Upper lobe of left lung (tissue), 6 donors: Measurements from ENCODE around the gene SIAH1. TPM values are rescaled to one million over a fixed set of nuclear protein-coding genes. Genes with fewer than 3 reads are reported as not detected.
"Not testable (repeated sequence)": the region's sequence is repeated elsewhere in the genome, so short reads cannot be mapped to it uniquely, and the experiment has no call there.

Source experiments
- ATAC-seq, 2 donors: fragments of 200-7000 bp; cut with Tn5 transposase; one replicate each; pipeline ENCODE4 v1.9.1; 2022; ENCODE audit warnings: mild to moderate bottlenecking in 2 of 2, moderate library complexity in 2 of 2; ENCODE audit not compliant: low FRiP score in 2 of 2
- DNase-seq, 2 donors: peaks; one replicate each; pipeline ENCODE4 v3.0.0-alpha.2; 2019 to 2020
- H3K27ac ChIP-seq, 4 donors: fragments of 200-600 bp; sonication (generic); one replicate each; pipeline ENCODE4 v1.5.1; 2016 to 2019
- H3K27me3 ChIP-seq, 4 donors: fragments of 200-600 bp; sonication (generic); one replicate each; pipeline ENCODE4 v1.5.1; 2017 to 2019
- H3K36me3 ChIP-seq, 4 donors: fragments of 200-600 bp; sonication (generic); one replicate each; pipeline ENCODE4 v1.5.1; 2016 to 2019
- H3K4me1 ChIP-seq, 4 donors: fragments of 200-600 bp; sonication (generic); one replicate each; pipeline ENCODE4 v1.5.1; 2018 to 2019
- H3K4me3 ChIP-seq, 4 donors: fragments of 200-600 bp; sonication (generic); one replicate each; pipeline ENCODE4 v1.5.1; 2017 to 2019; ENCODE audit warnings: mild to moderate bottlenecking in 2 of 4, moderate library complexity in 1 of 4
- H3K9me3 ChIP-seq, 4 donors: fragments of 200-600 bp; sonication (generic); one replicate each; pipeline ENCODE4 v1.5.1; 2018 to 2019
- CTCF ChIP-seq, 6 experiments: fragments of 450-650 bp in 4 of 6; fragments of 200-600 bp in 2 of 6; sonication (generic) in 2 of 6; IDR thresholded peaks; one replicate each; pipeline ENCODE4 v1.5.1; 2016 to 2019; ENCODE audit warnings: antibody characterized with exemption in 6 of 6
- EP300 ChIP-seq, 4 donors: sonication (generic); formaldehyde crosslinking; IDR thresholded peaks; one replicate each; pipeline ENCODE4 v1.5.1; 2017; ENCODE audit warnings: antibody characterized with exemption in 4 of 4, control low read depth in 2 of 4
- POLR2A ChIP-seq, 4 donors: fragments of 450-650 bp; IDR thresholded peaks; one replicate each; pipeline ENCODE4 v1.5.1; 2016 to 2017; ENCODE audit warnings: antibody characterized with exemption in 4 of 4, mild to moderate bottlenecking in 2 of 4
- POLR2AphosphoS5 ChIP-seq, 2 donors: sonication (generic); formaldehyde crosslinking; IDR thresholded peaks; one replicate each; pipeline ENCODE4 v1.5.1; 2017; ENCODE audit warnings: antibody characterized with exemption in 2 of 2
- WGBS, 2 donors: methylation state at CpG; one replicate each; pipeline ENCODE4 v1.1.5; 2017 to 2018; 5-methylcytosine and 5-hydroxymethylcytosine counted together
- total RNA-seq, 6 donors: library from RNA; depleted of rRNA in 4 of 6; stranded (reverse); fragments of >200 nt in 4 of 6; gene quantifications; one replicate each; pipeline versions ENCODE4 v1.1.0 to v1.2.1, GENCODE V29; 2016 to 2021
- donor health status: DM: no; HTN: no; CAD: no; lungs with moderate emphysema.
- donor health status: DM: no; HTN: yes; CAD: no; lungs with severe emphysema.

SIAH1 gene
- total RNA-seq, 6 donors from 2014 or later: 19.4 to 45.1 (median 24.9) TPM

GRCh38 chr16:48374255-48374654, 11.0 kb downstream of the SIAH1 start:
- no peak for DNase-seq
- no peak overlapping the region for H3K4me3 ChIP-seq
- WGBS, 2 donors: 51 to 62% methylated on average over 2 of the region's 2 CpGs
- H3K27me3 ChIP-seq: no peaks in the 10 kb centered on the region
- no peak for ATAC-seq
- no peak for TF ChIP-seq EP300 (IDR thresholded peaks at IDR 0.05)
- no peak for TF ChIP-seq POLR2AphosphoS5 (IDR thresholded peaks at IDR 0.05)
- no peak for TF ChIP-seq CTCF (IDR thresholded peaks at IDR 0.05)
- no peaks in the 10 kb centered on the region for H3K36me3 ChIP-seq
- peak overlapping the region in 1 of 4 donors; percentile 19 for H3K27ac ChIP-seq
- no peaks in the 10 kb centered on the region for H3K9me3 ChIP-seq
- H3K4me1 ChIP-seq: peaks cover 51 to 67% (median 62%) of the 10 kb centered on the region in 4 donors

- ATAC-seq: peak in 1 of 2 donors; percentile 54
Measured at GRCh38 chr16:48373258-48374029, 11.8 kb downstream of the SIAH1 start.

GRCh38 chr16:48372744-48373143, 12.5 kb downstream of the SIAH1 start:
- Histone ChIP-seq H3K4me1 (peaks cover 37 to 63% (median 50%) of the 10 kb centered on the region in 4 donors), H3K9me3 (no peaks in the 10 kb centered on the region), H3K36me3 (no peaks in the 10 kb centered on the region), H3K27me3 (no peaks in the 10 kb centered on the region), H3K27ac (no peak overlapping the region), H3K4me3 (no peak overlapping the region)
- DNase-seq: no peak
- no peak for TF ChIP-seq EP300 (IDR thresholded peaks at IDR 0.05)
- TF ChIP-seq POLR2AphosphoS5 (IDR thresholded peaks at IDR 0.05): no peak
- no peak for TF ChIP-seq POLR2A (IDR thresholded peaks at IDR 0.05)
- TF ChIP-seq CTCF (IDR thresholded peaks at IDR 0.05): no peak
- 89 to 94% methylated on average over 4 of the region's 4 CpGs for WGBS, 2 donors
- ATAC-seq: no peak

More at GRCh38 chr16:48373258-48374029, 11.8 kb downstream of the SIAH1 start:
- no peaks in the 10 kb centered on the region for H3K36me3 ChIP-seq
- H3K4me3 ChIP-seq: no peak overlapping the region
- H3K27me3 ChIP-seq: no peaks in the 10 kb centered on the region
- no peak for DNase-seq
- no peak for TF ChIP-seq POLR2AphosphoS5 (IDR thresholded peaks at IDR 0.05)
- TF ChIP-seq POLR2A (IDR thresholded peaks at IDR 0.05): no peak
- TF ChIP-seq CTCF (IDR thresholded peaks at IDR 0.05): no peak
- no peak for TF ChIP-seq EP300 (IDR thresholded peaks at IDR 0.05)
- peaks cover 44 to 65% (median 55%) of the 10 kb centered on the region in 4 donors for H3K4me1 ChIP-seq
- no peaks in the 10 kb centered on the region for H3K9me3 ChIP-seq
- WGBS, 2 donors: 78 to 83% methylated on average over 4 of the region's 4 CpGs
- peak overlapping the region in 1 of 4 donors; percentile 19 for H3K27ac ChIP-seq

- Histone ChIP-seq H3K9me3 (no peaks in the 10 kb centered on the region), H3K4me1 (peaks cover 46 to 68% (median 53%) of the 10 kb centered on the region in 4 donors), H3K4me3 (no peak overlapping the region), H3K27me3 (no peaks in the 10 kb centered on the region), H3K27ac (no peak overlapping the region), H3K36me3 (no peaks in the 10 kb centered on the region)
- TF ChIP-seq CTCF (IDR thresholded peaks at IDR 0.05): no peak
- TF ChIP-seq POLR2A (IDR thresholded peaks at IDR 0.05): no peak
- TF ChIP-seq POLR2AphosphoS5 (IDR thresholded peaks at IDR 0.05): no peak
- ATAC-seq (no peak), DNase-seq (no peak)
Measured at GRCh38 chr16:48371393-48371780, 13.8 kb downstream of the SIAH1 start.

- not testable (repeated sequence) for H3K36me3 ChIP-seq, H3K27ac ChIP-seq, H3K9me3 ChIP-seq, H3K4me3 ChIP-seq, H3K27me3 ChIP-seq
- WGBS, 2 donors: 84 to 86% methylated on average over 18 of the region's 18 CpGs
- peak in 1 of 2 donors; percentile 68 for ATAC-seq
- H3K4me1 ChIP-seq: peaks cover 46 to 63% (median 52%) of the 10 kb centered on the region in 4 donors
- peak in 1 of 2 donors; percentile 42 for DNase-seq
Measured at GRCh38 chr16:48370668-48371392, 14.4 kb downstream of the SIAH1 start.
